ENCODE results near the gene GREB1. TPM values are rescaled to one million over a fixed set of nuclear protein-coding genes. Genes with fewer than 3 reads are reported as not detected.

Gene GREB1
- total and polyA plus RNA-seq, 2 of the 4 experiments (the other 2 are of a cell fraction) = 0.05 TPM; not detected in 1

GRCh38 chr2:11537951-11538350, 4.1 kb downstream of the GREB1 start:
- no peak overlapping the region for H2BK120ac ChIP-seq (ENCODE audit: low read depth, low read length)
- WGBS, 2 experiments (ENCODE audit: extremely low coverage in 2 of 2, insufficient read length in 1 of 2) = 17% methylated on average over 1 of the region's 13 CpGs; no CpG with 5 or more reads in 1 of the 2 experiments
- H3K18ac ChIP-seq (ENCODE audit: low read depth, low read length) = no peak overlapping the region
- H3K4me3 ChIP-seq (ENCODE audit: insufficient read depth, low read depth, low read length) = no peak overlapping the region
- no peaks in the 10 kb centered on the region for H3K9me1 ChIP-seq (ENCODE audit: insufficient read depth, low read length)
- no peaks in the 10 kb centered on the region for H3K9me3 ChIP-seq (ENCODE audit: control insufficient read depth, insufficient read depth, low read length)
- ATAC-seq (ENCODE audit: low read depth) (no peak), DNase-seq (no peak)
- H2AK5ac ChIP-seq (ENCODE audit: low read depth, low read length) = no peak overlapping the region
- no peak overlapping the region for H3K4me2 ChIP-seq (ENCODE audit: low read depth, low read length)
- H3K4me1 ChIP-seq (ENCODE audit: control insufficient read depth, insufficient read depth, low read length) = no peaks in the 10 kb centered on the region
- H3K56ac ChIP-seq (ENCODE audit: extremely low read depth, insufficient read depth, low read length) = no peak overlapping the region
- no peak overlapping the region for H3K9ac ChIP-seq (ENCODE audit: low read depth, low read length)
- no TSS peak for BruUV-seq (replicated peaks)
- no peak overlapping the region for H2AFZ ChIP-seq (replicated peaks; ENCODE audit: low read length, poor library complexity)
- H2BK20ac ChIP-seq (ENCODE audit: low read depth, low read length) = no peak overlapping the region
- H3K4ac ChIP-seq (ENCODE audit: low read depth, low read length) = no peak overlapping the region
- no peak overlapping the region for H3K23ac ChIP-seq (ENCODE audit: low read depth, low read length)
- intact Hi-C loops (cut with micrococcal nuclease) (no loop called here), in situ Hi-C loops (cut with MboI; ENCODE audit: low sequenced_read_pairs) (no loop called here), dilution Hi-C loops (cut with HindIII; ENCODE audit: low sequenced_read_pairs, unreplicated experiment) (no loop called here)
- H4K20me1 ChIP-seq (ENCODE audit: insufficient read depth, low read length) = no peaks in the 10 kb centered on the region
- no peak overlapping the region for H4K8ac ChIP-seq (ENCODE audit: low read depth in 2 of 2, low read length in 2 of 2)
- ChIA-PET POLR2A (ENCODE audit: unreplicated experiment) (no interaction called here), CTCF (no interaction called here)
- no peak overlapping the region for H4K91ac ChIP-seq (ENCODE audit: insufficient read depth, low read depth, low read length)
- no peak for TF ChIP-seq USF2 (IDR thresholded peaks at IDR 0.05; ENCODE audit: low read depth, low read length)
- no peak for TF ChIP-seq SMC3 (IDR thresholded peaks at IDR 0.05; ENCODE audit: low read depth, low read length)
- no peak for TF ChIP-seq MXI1 (IDR thresholded peaks at IDR 0.05; ENCODE audit: borderline replicate concordance, low read depth, low read length)
- TF ChIP-seq RAD21 (IDR thresholded peaks at IDR 0.05; ENCODE audit: low read length) = no peak
- TF ChIP-seq FOS (IDR thresholded peaks at IDR 0.05; ENCODE audit: low read depth, low read length) = no peak
- no peak for TF ChIP-seq RFX5 (IDR thresholded peaks at IDR 0.05; ENCODE audit: low read depth, low read length)
- TF ChIP-seq, protein P1, sequence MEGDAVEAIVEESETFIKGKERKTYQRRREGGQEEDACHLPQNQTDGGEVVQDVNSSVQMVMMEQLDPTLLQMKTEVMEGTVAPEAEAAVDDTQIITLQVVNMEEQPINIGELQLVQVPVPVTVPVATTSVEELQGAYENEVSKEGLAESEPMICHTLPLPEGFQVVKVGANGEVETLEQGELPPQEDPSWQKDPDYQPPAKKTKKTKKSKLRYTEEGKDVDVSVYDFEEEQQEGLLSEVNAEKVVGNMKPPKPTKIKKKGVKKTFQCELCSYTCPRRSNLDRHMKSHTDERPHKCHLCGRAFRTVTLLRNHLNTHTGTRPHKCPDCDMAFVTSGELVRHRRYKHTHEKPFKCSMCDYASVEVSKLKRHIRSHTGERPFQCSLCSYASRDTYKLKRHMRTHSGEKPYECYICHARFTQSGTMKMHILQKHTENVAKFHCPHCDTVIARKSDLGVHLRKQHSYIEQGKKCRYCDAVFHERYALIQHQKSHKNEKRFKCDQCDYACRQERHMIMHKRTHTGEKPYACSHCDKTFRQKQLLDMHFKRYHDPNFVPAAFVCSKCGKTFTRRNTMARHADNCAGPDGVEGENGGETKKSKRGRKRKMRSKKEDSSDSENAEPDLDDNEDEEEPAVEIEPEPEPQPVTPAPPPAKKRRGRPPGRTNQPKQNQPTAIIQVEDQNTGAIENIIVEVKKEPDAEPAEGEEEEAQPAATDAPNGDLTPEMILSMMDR (conservative IDR thresholded peaks at IDR 0.05; ENCODE audit: low read depth, low read length) = no peak
- TF ChIP-seq NFE2L2 (IDR thresholded peaks at IDR 0.05; ENCODE audit: low read depth, low read length) = no peak
- TF ChIP-seq BHLHE40 (IDR thresholded peaks at IDR 0.05; ENCODE audit: low read depth, low read length) = no peak
- no peak for TF ChIP-seq MAFK (IDR thresholded peaks at IDR 0.05; ENCODE audit: low read depth, low read length)
- TF ChIP-seq CEBPB (IDR thresholded peaks at IDR 0.05; ENCODE audit: low read depth, low read length) = no peak
- TF ChIP-seq, protein P2, sequence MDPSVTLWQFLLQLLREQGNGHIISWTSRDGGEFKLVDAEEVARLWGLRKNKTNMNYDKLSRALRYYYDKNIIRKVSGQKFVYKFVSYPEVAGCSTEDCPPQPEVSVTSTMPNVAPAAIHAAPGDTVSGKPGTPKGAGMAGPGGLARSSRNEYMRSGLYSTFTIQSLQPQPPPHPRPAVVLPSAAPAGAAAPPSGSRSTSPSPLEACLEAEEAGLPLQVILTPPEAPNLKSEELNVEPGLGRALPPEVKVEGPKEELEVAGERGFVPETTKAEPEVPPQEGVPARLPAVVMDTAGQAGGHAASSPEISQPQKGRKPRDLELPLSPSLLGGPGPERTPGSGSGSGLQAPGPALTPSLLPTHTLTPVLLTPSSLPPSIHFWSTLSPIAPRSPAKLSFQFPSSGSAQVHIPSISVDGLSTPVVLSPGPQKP (IDR thresholded peaks at IDR 0.05; ENCODE audit: borderline replicate concordance, low read depth, low read length) = no peak
- no peak for TF ChIP-seq POLR2A (IDR thresholded peaks at IDR 0.05; ENCODE audit: low read depth, low read length)
- TF ChIP-seq CHD1 (IDR thresholded peaks at IDR 0.05; ENCODE audit: low read depth, low read length) = no peak
- TF ChIP-seq MAZ (IDR thresholded peaks at IDR 0.05; ENCODE audit: borderline replicate concordance, low read depth, low read length) = no peak
- TF ChIP-seq RCOR1 (IDR thresholded peaks at IDR 0.05; ENCODE audit: insufficient replicate concordance, low read length) = no peak
- no peak overlapping the region for H3K14ac ChIP-seq (replicated peaks; ENCODE audit: low read depth, low read length)
- peaks cover 60% of the 10 kb centered on the region for H3K27me3 ChIP-seq (ENCODE audit: control insufficient read depth, insufficient read depth, low read length)
- no peak overlapping the region for H4K5ac ChIP-seq (ENCODE audit: low read depth, low read length)
- no peaks in the 10 kb centered on the region for H3K79me1 ChIP-seq (ENCODE audit: low read depth in 1 of 2, low read length in 2 of 2)
- H3K27ac ChIP-seq (ENCODE audit: insufficient read depth, low read length) = no peak overlapping the region
- H3K36me3 ChIP-seq (ENCODE audit: control insufficient read depth, insufficient read depth, low read length) = no peaks in the 10 kb centered on the region
- H2AK9ac ChIP-seq (replicated peaks; ENCODE audit: low read depth, low read length, poor library complexity) = no peak overlapping the region
- H2BK5ac ChIP-seq (ENCODE audit: low read depth, low read length, poor library complexity, severe bottlenecking) = no peak overlapping the region
- H2BK15ac ChIP-seq (ENCODE audit: low read depth, low read length) = no peak overlapping the region

Data from IMR-90 (cell line).